ENCODE data around the gene SSH2.

DNA sequence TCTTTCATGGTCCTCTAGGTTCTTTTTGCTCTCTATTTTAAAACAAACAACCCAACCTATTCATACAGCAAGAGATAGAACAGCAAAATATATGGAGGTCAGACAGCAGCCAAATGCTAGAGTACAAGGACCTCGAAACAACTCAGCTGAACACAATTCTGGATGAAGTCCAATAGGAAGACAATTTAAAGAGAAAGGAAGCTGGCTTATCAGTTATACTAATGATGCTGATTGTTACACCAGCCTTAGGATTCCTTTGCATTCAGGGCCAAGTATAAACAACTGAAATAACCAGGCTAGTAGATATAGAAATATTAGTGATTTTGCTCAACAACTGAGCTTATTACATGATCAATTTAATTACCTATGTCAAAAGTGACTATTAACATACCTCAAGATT is 2.5 kb downstream of the SSH2 start:
- TF ChIP-seq CTCF (conservative IDR thresholded peaks at IDR 0.05 in 1 of 2, IDR thresholded peaks at IDR 0.05 in 1 of 2; ENCODE audit: extremely low read depth in 1 of 2, insufficient read depth in 1 of 2, low read depth in 1 of 2, low read length in 2 of 2) (no peak), EZH2 (IDR thresholded peaks at IDR 0.05; ENCODE audit: borderline replicate concordance, low read length) (no peak)

Measured in mammary epithelial cell (primary cell).